ENCODE results near the gene LYRM7.

GRCh38 chr5:131224387-131225201 is 53.9 kb downstream of the LYRM7 start:
- TF ChIP-seq FOXM1 (IDR thresholded peaks at IDR 0.05; ENCODE audit: borderline replicate concordance), result no peak
- TF ChIP-seq NFRKB (IDR thresholded peaks at IDR 0.05), result no peak
- no peak for TF ChIP-seq FOXA1 (IDR thresholded peaks at IDR 0.05)
- TF ChIP-seq BHLHE40 (IDR thresholded peaks at IDR 0.05; ENCODE audit: borderline replicate concordance), result no peak
- TF ChIP-seq LEF1 (IDR thresholded peaks at IDR 0.05; ENCODE audit: borderline replicate concordance), result no peak
- TF ChIP-seq ELF4 (IDR thresholded peaks at IDR 0.05), result no peak
- no peak for TF ChIP-seq SUZ12 (IDR thresholded peaks at IDR 0.05)
- TF ChIP-seq HDGF (IDR thresholded peaks at IDR 0.05; ENCODE audit: borderline replicate concordance), result no peak
- no peak for TF ChIP-seq CTBP1 (IDR thresholded peaks at IDR 0.05; ENCODE audit: borderline replicate concordance)
- no peak for TF ChIP-seq PKNOX1 (IDR thresholded peaks at IDR 0.05)
- no peak for TF ChIP-seq SP1 (IDR thresholded peaks at IDR 0.05)
- no peak for TF ChIP-seq ARNT (IDR thresholded peaks at IDR 0.05)
- no peak for TF ChIP-seq FOXK2 (IDR thresholded peaks at IDR 0.05)
- no peak for TF ChIP-seq ZNF384 (IDR thresholded peaks at IDR 0.05)

Measured in HEK293T (cell line).